ENCODE measurements around the gene IL10RA. TPM values are rescaled to one million over a fixed set of nuclear protein-coding genes. Genes with fewer than 3 reads are reported as not detected.

The IL10RA gene
- total and polyA plus RNA-seq, 9 of the 15 experiments (the other 6 are each of a cell fraction or from before 2014, with no cell fraction given), result 0.17 to 17.3 (median 2.9) TPM

DNA sequence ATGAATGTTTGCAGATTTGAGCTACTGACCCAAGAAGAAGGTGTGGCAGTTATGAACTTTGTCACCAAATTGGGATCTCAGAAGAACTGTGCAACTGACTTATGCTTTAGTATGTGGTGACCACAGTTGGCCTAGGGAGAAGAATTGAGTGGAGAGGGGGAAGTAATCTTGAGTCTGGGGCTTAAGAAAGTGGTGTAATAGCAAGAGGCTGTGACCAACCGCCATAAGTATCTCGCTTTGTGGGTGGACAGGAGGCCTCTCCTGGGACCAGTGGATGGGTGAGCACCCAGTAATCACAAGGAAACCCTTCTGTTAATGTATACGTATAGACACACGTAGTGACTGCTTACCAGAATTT is 12.7 kb upstream of the IL10RA start:
- no peaks in the 10 kb centered on the region for H3K9me3 ChIP-seq (replicated peaks; ENCODE audit: control insufficient read depth, insufficient read depth, low read depth, low read length)
- no TSS peak for BruUV-seq (replicated peaks)
- TF ChIP-seq ZNF354B (CRISPR knock-in tag; IDR thresholded peaks at IDR 0.05), result no peak
- TF ChIP-seq, protein P1, sequence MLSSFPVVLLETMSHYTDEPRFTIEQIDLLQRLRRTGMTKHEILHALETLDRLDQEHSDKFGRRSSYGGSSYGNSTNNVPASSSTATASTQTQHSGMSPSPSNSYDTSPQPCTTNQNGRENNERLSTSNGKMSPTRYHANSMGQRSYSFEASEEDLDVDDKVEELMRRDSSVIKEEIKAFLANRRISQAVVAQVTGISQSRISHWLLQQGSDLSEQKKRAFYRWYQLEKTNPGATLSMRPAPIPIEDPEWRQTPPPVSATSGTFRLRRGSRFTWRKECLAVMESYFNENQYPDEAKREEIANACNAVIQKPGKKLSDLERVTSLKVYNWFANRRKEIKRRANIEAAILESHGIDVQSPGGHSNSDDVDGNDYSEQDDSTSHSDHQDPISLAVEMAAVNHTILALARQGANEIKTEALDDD (IDR thresholded peaks at IDR 0.05), result 0 out of 2 replicates have a peak, but pooled peaks have one; percentile 15
- TF ChIP-seq, protein P2, sequence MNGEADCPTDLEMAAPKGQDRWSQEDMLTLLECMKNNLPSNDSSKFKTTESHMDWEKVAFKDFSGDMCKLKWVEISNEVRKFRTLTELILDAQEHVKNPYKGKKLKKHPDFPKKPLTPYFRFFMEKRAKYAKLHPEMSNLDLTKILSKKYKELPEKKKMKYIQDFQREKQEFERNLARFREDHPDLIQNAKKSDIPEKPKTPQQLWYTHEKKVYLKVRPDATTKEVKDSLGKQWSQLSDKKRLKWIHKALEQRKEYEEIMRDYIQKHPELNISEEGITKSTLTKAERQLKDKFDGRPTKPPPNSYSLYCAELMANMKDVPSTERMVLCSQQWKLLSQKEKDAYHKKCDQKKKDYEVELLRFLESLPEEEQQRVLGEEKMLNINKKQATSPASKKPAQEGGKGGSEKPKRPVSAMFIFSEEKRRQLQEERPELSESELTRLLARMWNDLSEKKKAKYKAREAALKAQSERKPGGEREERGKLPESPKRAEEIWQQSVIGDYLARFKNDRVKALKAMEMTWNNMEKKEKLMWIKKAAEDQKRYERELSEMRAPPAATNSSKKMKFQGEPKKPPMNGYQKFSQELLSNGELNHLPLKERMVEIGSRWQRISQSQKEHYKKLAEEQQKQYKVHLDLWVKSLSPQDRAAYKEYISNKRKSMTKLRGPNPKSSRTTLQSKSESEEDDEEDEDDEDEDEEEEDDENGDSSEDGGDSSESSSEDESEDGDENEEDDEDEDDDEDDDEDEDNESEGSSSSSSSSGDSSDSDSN (IDR thresholded peaks at IDR 0.05; ENCODE audit: borderline replicate concordance in 1 of 2, low read depth in 2 of 2, low read length in 2 of 2), result no peak
- no peak overlapping the region for H3K4me2 ChIP-seq (ENCODE audit: insufficient read depth, low read length)
- no peak overlapping the region for H3K9ac ChIP-seq (ENCODE audit: insufficient read depth in 1 of 2, low read depth in 2 of 2, low read length in 2 of 2)
- peak in 1 of 4 experiments; percentile 2 for DNase-seq (ENCODE audit: extremely low read depth in 1 of 4, low spot score in 3 of 4)
- FAIRE-seq, result no peak
- no peaks in the 10 kb centered on the region for H3K9me1 ChIP-seq (ENCODE audit: control insufficient read depth, insufficient read depth, low read length)
- no peak overlapping the region for H3K27ac ChIP-seq (ENCODE audit: extremely low read depth, low read depth, low read length)
- H3K4me3 ChIP-seq, result no peak overlapping the region
- POLR2A ChIA-PET, result interaction anchor here (0.6 to 0.9 kb wide), 5 partner anchors 9 to 34 kb away, joined by 3 to 4 read pairs (median 3); no protein-coding TSS in a partner anchor
- no peaks in the 10 kb centered on the region for H3K79me2 ChIP-seq (ENCODE audit: control insufficient read depth, insufficient read depth, low read length)
- intact Hi-C loops (cut with micrococcal nuclease), result no loop called here
- H4K20me1 ChIP-seq (replicated peaks; ENCODE audit: control insufficient read depth, insufficient read depth, low read length), result no peaks in the 10 kb centered on the region
- no peaks in the 10 kb centered on the region for H3K27me3 ChIP-seq (ENCODE audit: control insufficient read depth in 2 of 2, insufficient read depth in 2 of 2, low read length in 2 of 2)
- WGBS (ENCODE audit: insufficient coverage, low coverage, missing lambda C conversion rate), result 66% methylated on average over 4 of the region's 4 CpGs
- CTCF ChIA-PET (ENCODE audit: low intra/inter-chr PET ratio), result no interaction called here
- no peak overlapping the region for H2AFZ ChIP-seq (ENCODE audit: low read depth, low read length)
- H3K4me1 ChIP-seq (replicated peaks in 1 of 2; ENCODE audit: control insufficient read depth in 2 of 2, insufficient read depth in 2 of 2, low read length in 2 of 2), result peaks cover 19 to 30% of the 10 kb centered on the region in 2 experiments
- in situ Hi-C loops (cut with MboI), result no loop called here
- no peak for ATAC-seq
- H3K36me3 ChIP-seq (ENCODE audit: control insufficient read depth, insufficient read depth, low read length), result no peaks in the 10 kb centered on the region; the same call in 2 of the 3 replicates
